ENCODE measurements around the gene KLRF1.

The KLRF1 gene

GRCh38 chr12:9809866-9810265, 17.4 kb upstream of the KLRF1 start:
- DNase-seq: no peak

DNA sequence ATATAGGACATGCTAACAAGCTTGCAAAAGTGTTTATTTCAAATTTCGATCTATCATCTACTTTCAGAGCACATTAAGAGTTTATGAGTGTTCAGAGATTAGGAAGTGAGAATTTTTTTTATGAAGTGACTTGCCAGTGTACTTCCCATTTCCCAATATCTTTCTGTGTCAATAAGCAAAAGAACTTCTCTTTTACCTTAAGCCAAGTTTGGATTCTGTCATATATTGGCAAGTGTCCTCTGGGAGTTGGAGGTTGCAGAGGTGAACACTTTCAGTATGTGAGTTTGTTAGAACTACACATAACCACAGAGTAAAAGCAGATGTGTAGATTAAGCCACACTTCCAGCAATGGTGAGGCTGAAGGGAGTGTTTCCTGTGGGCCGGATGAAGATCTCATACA, 16.6 kb upstream of the KLRF1 start:
- DNase-seq: no peak

- DNase-seq: no peak
Observed at GRCh38 chr12:9811621-9812020, 15.7 kb upstream of the KLRF1 start.

DNA sequence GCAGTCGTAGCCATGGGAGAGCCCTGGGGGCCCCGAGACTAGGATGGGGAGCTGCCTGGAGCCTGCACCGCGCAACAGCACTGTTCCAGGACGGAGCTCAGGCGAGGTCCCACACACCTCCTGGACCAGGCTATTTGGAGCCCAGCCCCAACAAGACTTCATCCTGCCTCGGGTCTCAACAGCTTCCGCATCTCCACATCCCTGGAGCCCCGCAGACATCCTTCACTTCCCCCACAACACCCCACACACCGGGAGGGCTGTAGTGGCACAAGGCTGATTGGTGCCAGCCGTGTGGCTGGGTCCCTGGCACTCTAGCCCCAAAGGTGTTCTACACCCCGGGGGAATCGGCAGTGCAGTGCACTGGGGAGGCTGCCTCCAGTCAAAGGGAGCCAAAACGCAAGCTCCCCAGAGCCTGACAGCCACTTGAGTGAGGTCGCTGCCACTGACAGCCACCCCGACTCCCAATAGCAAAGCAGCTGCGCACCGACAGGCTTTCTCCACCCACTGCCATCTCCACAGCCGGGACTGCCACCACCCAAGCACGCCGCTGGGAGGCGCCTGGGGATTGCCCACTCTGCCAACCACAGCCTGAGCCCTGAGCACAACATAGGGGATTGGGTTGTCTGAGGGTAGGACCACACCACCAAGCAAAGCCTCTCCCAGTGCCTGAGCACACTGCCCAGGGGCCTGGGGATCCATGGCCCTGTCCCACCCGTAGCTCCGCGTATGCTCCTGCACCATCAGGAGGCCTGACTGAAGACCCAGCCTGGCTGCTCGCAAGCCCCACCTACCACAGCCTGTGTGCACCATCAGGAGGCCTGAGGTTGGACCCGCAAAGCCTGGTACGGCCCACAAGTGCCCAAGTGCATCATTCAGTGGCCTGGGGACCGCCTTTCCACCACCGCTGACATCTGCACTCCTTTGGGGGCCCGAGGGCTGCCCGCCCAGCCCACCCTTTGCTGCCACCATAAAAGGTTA, 13.2 kb upstream of the KLRF1 start:
- DNase-seq: peak; percentile 42

DNA sequence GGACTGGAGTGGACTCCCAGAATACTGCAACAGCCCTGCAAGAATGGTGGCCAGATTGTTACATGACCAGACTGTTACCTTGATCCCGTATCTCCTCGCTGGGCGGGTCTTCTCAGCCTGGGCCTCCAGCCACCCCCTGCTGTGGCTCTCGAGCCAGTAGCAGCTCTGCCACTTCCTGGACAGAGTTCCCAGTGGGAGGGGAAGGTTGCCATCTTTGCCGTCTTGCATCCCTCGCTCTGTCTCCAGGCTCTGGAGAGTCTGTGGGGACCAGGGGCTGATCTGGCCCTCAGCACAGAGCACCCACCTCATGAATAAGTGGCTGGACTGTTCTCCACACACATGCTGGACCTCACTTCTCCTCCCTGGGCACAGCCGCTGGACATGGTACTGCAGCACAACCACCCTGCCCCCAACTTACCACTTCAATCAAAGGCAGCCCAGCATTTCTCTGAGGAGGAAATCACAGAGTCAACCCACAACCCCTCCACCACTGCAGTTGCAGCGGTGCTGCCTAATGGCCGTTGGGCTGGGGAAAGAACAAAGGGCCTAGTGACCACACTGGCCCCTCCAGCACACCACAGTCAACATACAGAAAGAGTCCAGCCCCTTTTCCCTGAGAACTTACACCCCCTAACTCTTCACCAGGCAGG, 6.9 kb upstream of the KLRF1 start:
- DNase-seq: no peak

DNA sequence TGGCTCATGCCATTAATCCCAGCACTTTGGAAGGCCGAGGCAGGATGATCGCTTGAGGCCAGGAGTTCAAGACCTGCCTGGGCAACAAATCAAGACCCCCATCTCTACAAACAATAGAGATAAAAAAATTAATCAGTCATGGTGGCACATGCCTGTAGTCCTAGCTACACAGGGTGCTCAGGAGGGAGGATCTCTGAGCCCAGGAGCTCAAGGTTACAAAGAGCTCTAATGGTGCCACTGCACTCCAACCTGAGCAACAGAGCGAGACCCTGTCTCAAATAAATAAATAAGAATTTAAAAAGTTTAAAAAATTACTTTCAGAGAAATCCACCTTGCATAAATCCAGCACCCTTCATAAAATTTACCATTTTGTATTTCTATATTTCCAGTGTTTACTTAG, 2.2 kb downstream of the KLRF1 start:
- DNase-seq: no peak

- DNase-seq: no peak
Observed at GRCh38 chr12:9829982-9830381, 2.7 kb downstream of the KLRF1 start.

- no peak for DNase-seq
Observed at GRCh38 chr12:9831720-9832119, 4.4 kb downstream of the KLRF1 start.

GRCh38 chr12:9843407-9843806, 16.1 kb downstream of the KLRF1 start:
- DNase-seq: no peak

DNA sequence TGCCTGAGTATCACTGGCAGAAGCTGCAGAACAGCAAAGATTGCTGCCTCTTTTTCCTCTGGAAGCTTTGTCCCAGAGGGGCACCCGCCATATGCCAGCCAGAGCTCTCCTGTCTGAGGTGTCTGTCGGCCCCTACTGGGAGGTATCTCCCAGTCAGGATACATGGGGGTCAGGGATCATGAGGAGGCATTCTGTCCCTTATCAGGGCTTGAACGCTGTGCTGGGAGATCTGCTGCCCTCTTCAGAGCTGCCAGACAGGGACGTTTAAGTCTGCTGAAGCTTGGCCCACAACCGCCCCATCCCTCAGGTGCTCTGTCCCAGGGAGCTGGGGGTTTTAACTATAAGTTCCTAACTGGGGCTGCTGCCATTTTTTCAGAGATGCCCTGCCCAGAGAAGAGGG, 21.6 kb downstream of the KLRF1 start:
- no peak for DNase-seq

- DNase-seq: no peak
Observed at GRCh38 chr12:9851050-9851449, 23.8 kb downstream of the KLRF1 start.

DNA sequence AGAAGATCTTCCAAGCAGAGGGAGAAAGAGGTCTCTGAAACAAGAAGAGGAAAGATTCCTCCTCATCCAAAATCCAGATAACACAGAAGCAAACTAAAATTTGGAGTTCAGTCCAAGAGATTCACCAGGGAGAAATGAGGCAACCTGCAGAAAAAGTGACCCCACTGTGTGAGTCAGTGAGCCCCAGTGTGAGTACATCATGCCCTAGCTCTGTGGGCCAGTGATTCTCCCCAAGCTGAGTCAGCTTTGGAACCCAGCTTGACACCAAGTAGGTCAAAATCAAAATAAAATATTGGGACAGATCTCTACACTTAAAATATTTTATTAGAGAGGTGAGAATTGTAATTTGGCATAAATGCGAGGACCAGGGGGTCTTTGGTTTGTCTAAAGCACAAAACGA, 24.6 kb downstream of the KLRF1 start:
- DNase-seq: no peak

- no peak for DNase-seq
Observed at GRCh38 chr12:9856151-9856550, 28.9 kb downstream of the KLRF1 start.

- no peak for DNase-seq
Observed at GRCh38 chr12:9856894-9857293, 29.6 kb downstream of the KLRF1 start.

GRCh38 chr12:9858135-9858534, 30.9 kb downstream of the KLRF1 start:
- no peak for DNase-seq

DNA sequence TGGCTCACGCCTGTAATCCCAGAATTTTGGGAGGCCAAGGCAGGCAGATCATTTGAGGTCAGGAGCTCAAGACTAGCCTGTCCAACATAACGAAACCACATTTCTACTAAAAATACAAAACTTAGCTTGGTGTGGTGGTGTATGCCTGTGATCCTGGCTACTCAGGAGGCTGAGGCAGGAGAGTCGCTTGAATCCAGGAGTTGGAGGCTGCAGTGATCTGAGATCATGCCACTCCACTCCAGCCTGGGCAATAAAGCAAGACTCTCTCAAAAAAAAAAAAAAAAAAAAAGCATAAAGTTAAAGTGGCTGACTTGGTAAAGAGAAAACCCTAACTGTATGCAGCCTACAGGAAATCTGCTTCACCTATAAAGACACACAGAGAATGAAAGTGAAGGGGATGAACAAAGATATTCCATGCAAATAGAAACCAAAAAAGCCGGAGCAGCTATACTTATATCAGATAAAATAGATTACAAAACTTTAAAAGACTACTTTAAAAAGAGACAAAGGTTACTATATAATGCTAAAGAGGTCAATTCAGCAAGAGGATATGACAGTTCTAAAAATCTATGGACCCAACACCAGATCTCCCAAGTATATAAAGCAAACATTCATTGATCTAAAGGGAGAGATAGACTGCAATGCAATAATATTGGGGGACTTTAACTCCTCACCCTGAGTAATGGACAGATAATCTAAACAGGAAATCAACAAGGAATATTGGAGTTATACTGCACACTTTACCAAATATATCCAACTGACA, 37.8 kb downstream of the KLRF1 start:
- DNase-seq: no peak

DNA sequence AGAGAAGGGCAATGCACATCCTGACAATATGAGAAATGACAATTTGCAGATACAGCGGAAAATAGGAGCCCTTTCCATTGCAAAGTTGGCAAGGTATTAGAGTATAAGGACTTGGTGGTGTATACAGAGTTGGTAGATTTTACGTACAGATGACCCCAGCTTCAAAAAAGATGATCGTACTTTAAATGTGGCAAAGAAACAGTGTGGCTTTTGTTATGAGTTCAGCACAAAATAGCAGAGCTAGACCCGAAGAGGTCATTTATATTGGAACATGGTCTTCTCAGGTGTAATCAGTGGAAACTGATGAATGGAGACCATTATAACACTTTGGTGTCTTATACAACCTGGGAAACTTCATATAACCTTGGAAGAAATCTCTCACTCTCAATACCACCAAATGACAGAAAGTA, 39.6 kb downstream of the KLRF1 start:
- DNase-seq: no peak

DNA sequence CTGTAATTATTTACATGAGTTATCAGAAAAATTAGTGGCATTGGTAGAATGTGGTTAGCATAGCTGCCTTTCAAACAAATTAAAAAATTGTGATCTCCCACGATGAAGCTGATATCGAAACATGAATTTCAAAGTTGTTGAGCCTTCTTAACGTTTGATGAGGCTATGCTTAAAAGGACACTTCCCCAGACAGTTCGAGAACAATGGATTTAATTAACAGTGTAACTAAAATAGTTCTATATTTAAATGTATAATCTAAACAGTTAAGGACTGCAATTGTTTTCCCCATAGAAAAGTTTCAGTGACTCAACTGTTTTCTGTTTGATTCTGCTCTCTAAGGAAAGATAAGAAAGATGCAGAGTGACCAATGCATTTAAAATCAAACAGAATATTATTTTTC, 40.2 kb downstream of the KLRF1 start:
- no peak for DNase-seq

GRCh38 chr12:9868311-9868801, 41.1 kb downstream of the KLRF1 start:
- DNase-seq: no peak

DNA sequence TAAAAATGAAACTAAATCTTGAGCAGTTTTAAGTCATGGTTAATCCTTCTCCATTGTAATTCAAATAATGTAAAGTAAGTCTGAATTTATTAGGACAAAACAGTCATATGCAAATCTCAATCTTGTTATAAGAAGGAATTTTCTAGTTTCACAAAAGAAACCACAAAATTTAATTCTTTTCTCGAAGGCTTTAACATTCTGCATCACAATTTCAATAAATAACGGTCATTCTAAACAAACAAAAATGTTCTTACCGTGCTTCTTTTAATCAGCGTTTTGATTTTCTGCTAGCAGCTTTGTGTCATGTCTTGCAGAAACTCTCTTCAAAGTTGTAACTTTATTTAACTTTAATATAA, 41.6 kb downstream of the KLRF1 start:
- DNase-seq: no peak

DNA sequence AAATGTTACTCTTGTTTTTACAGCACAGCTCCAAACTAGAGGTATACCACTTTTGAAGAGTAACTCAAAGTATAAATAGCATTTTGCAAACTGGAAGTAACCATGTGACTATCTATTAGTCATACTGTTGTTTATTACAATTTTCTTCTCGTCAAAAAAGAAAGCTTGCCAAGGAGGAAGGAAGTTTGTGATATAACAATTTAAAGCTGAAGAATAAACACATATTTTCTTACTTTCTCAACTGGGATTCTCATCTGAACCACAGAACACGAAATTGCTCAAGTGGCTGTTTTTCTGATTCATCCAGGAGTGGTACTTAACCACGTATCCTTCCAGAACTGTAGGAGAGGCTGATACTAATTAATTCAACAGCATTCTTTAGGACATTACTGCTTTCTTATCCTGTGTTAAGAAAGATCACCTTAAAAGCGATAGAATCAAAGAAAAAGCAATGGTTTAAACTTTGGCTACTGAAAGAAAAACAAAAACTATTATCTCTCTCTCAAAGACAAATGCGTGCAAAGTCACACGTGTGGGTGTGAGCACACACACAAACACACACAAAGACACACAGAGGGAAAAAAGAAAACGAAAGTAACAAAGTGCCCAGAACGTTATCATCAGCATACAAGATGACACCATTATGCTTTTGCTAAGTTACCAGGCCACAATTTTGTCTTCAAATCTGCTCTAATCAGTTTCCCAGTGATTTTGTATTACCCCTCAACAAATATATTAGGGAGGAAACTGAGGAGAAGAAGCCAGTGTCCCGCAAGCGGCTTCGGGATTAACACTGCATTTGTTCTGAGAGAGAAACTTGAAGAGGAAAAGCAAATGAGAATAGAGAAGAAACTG, 42.3 kb downstream of the KLRF1 start, which contains the start of gene CLEC2B:
Gene CLEC2B, minus strand, starts transcription at position 48 of the 855 bp plus-strand sequence.
- no peak for DNase-seq

DNA sequence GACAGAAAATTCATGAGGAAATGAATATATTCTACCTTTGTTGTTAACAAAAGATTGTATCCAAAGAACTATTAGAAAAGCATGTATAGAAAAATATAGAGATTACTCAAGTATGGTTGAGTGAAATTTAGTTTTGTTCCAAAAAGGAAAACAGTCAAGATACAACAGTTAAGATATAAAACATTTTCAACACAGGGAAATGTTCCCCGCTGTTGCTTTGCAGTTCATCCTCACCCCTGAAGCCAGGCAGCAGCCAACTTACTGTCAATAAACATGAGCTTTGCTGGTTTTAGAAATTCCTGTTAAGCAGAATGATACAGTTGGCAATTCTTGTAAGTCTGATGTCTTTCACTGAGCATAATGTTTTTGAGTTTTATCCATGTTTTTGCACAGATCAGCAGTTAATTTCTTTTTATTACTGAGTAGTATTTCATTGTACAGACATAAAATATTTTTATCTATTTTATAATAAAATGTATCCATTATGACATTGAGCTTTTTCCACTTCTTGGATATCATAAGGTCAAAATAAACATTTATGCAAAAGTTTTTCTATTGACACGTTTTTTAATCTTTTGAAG, 43.1 kb downstream of the KLRF1 start:
- no peak for DNase-seq

All from NCI-H526 treated with DMSO at 0.1 percent for 48 hours (cell line).